ENCODE results near the gene ZBP1. TPM values are rescaled to one million over a fixed set of nuclear protein-coding genes. Genes with fewer than 3 reads are reported as not detected.

The ZBP1 gene
- total RNA-seq, 1 donor from 2014 or later, result not detected

GRCh38 chr20:57558614-57559288 lies 61.5 kb downstream of the ZBP1 start:
- Histone ChIP-seq H3K4me3 (no peak overlapping the region), H3K36me3 (no peaks in the 10 kb centered on the region), H3K4me1 (peaks cover 6% of the 10 kb centered on the region), H3K27ac (replicated peaks) (no peak overlapping the region), H3K9me3 (replicated peaks) (no peaks in the 10 kb centered on the region), H3K27me3 (ENCODE audit: low read depth) (peaks cover 72% of the 10 kb centered on the region)
- TF ChIP-seq CTCF (IDR thresholded peaks at IDR 0.05; ENCODE audit: borderline replicate concordance), result no peak
- DNase-seq, result no peak
- intact Hi-C loops (cut with micrococcal nuclease), result no loop called here

- Histone ChIP-seq H3K27me3 (ENCODE audit: low read depth) (peaks cover 67% of the 10 kb centered on the region), H3K27ac (replicated peaks) (no peak overlapping the region), H3K36me3 (no peaks in the 10 kb centered on the region), H3K4me1 (peaks cover 6% of the 10 kb centered on the region), H3K9me3 (replicated peaks) (no peaks in the 10 kb centered on the region), H3K4me3 (no peak overlapping the region)
- DNase-seq, result no peak
- intact Hi-C loops (cut with micrococcal nuclease), result no loop called here
- no peak for TF ChIP-seq CTCF (IDR thresholded peaks at IDR 0.05; ENCODE audit: borderline replicate concordance)
These were observed 62.2 kb downstream of the ZBP1 start for GRCh38 chr20:57557926-57558613.

GRCh38 chr20:57556980-57557274 lies 63.3 kb downstream of the ZBP1 start:
- TF ChIP-seq CTCF (IDR thresholded peaks at IDR 0.05; ENCODE audit: borderline replicate concordance), result no peak
- peaks cover 6% of the 10 kb centered on the region for H3K4me1 ChIP-seq
- DNase-seq, result no peak
- no peak overlapping the region for H3K4me3 ChIP-seq
- intact Hi-C loops (cut with micrococcal nuclease), result no loop called here
- H3K9me3 ChIP-seq (replicated peaks), result no peaks in the 10 kb centered on the region
- H3K27me3 ChIP-seq (ENCODE audit: low read depth), result peaks cover 73% of the 10 kb centered on the region
- H3K36me3 ChIP-seq, result no peaks in the 10 kb centered on the region
- H3K27ac ChIP-seq (replicated peaks), result no peak overlapping the region

GRCh38 chr20:57555457-57556184 lies 64.6 kb downstream of the ZBP1 start:
- intact Hi-C loops (cut with micrococcal nuclease), result no loop called here
- no peak for DNase-seq
- H3K27me3 ChIP-seq (ENCODE audit: low read depth), result peaks cover 73% of the 10 kb centered on the region
- no peaks in the 10 kb centered on the region for H3K9me3 ChIP-seq (replicated peaks)
- no peak for TF ChIP-seq CTCF (IDR thresholded peaks at IDR 0.05; ENCODE audit: borderline replicate concordance)
- H3K4me3 ChIP-seq, result no peak overlapping the region
- no peak overlapping the region for H3K27ac ChIP-seq (replicated peaks)
- no peaks in the 10 kb centered on the region for H3K4me1 ChIP-seq
- no peaks in the 10 kb centered on the region for H3K36me3 ChIP-seq

Other genes with a start within 250 kb of the ZBP1 start
- 75.5 TPM for gene RBM38, start 229.0 kb downstream of the ZBP1 start, total RNA-seq
- gene CTCFL, start 95.3 kb downstream of the ZBP1 start, total RNA-seq, result not detected
- 0.25 TPM for gene PCK1, start 59.3 kb downstream of the ZBP1 start, total RNA-seq
- 36.4 TPM for gene PMEPA1, start 89.6 kb upstream of the ZBP1 start, total RNA-seq